Endothelial cell of umbilical vein (primary cell): ENCODE data around the gene RALB.
"Not testable (repeated sequence)": the region's sequence is repeated elsewhere in the genome, so short reads cannot be mapped to it uniquely, and the experiment has no call there.

Experiments used
- EZH2 ChIP-seq: IDR thresholded peaks from 2 replicates; pipeline ENCODE4 v1.6.1; 2012; ENCODE audit warnings: borderline replicate concordance, low read depth, mild to moderate bottlenecking, moderate library complexity, low read length, inconsistent platforms; ENCODE audit not compliant: severe bottlenecking
- FOS ChIP-seq: IDR thresholded peaks from 2 replicates; pipeline ENCODE4 v1.6.1; 2011; ENCODE audit warnings: mild to moderate bottlenecking, low read length, moderate library complexity, borderline replicate concordance; ENCODE audit not compliant: insufficient read depth
- GATA2 ChIP-seq: IDR thresholded peaks from 2 replicates; pipeline ENCODE4 v1.7.0; 2011; ENCODE audit warnings: low read depth, mild to moderate bottlenecking, moderate library complexity, mixed read lengths, low read length; ENCODE audit not compliant: insufficient read length, insufficient read depth
- JUN ChIP-seq: IDR thresholded peaks from 2 replicates; pipeline ENCODE4 v1.6.1; 2011; ENCODE audit warnings: borderline replicate concordance, low read depth; ENCODE audit not compliant: insufficient read length, insufficient read depth
- MYC ChIP-seq: IDR thresholded peaks from one replicate; pipeline ENCODE4 v1.6.1; 2011; ENCODE audit warnings: mild to moderate bottlenecking, low read depth, low read length
- POLR2A ChIP-seq: IDR thresholded peaks from 2 replicates; pipeline ENCODE4 v1.6.1; 2012; ENCODE audit warnings: low read depth, mild to moderate bottlenecking, control low read depth, low read length
- POLR2AphosphoS5 ChIP-seq: IDR thresholded peaks from 2 replicates; pipeline ENCODE4 v1.6.1; 2012; ENCODE audit warnings: low read depth, mild to moderate bottlenecking, control low read depth, low read length, moderate library complexity; ENCODE audit not compliant: insufficient read depth
- TF ChIP-seq, protein P1 (sequence below), 2 donors: IDR thresholded peaks; 1 replicate in 1 of 2; 2 replicates in 1 of 2; pipeline ENCODE4 v1.5.1; 2011; ENCODE audit warnings: low read length in 2 of 2, mild to moderate bottlenecking in 2 of 2, moderate library complexity in 2 of 2, control low read depth in 1 of 2, inconsistent platforms in 1 of 2, low read depth in 1 of 2; ENCODE audit not compliant: insufficient read depth in 1 of 2; ENCODE audit errors: extremely low read depth in 1 of 2
- TF ChIP-seq, protein P2 (sequence below): IDR thresholded peaks from 2 replicates; pipeline ENCODE4 v1.6.1; 2011; ENCODE audit not compliant: insufficient read depth, insufficient read length

DNA sequence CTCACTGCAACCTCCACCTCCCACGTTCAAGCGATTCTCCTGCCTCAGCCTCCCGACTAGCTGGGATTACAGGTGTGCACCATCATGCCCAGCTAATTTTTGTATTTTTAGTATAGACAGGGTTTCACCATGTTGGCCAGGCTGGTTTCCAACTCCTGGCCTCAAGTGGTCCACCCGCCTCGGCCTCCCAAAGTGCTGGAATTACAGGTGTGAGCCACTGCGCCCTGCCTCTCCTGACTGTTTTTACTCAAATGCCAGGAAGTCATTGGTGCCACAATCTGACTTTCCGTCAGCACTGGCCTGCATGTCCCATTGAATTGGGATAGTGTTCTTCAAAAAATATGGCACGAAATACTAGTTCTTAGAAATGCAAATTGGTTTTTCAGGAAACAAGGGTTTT lies 58.2 kb downstream of the RALB start:
- TF ChIP-seq, protein P1, sequence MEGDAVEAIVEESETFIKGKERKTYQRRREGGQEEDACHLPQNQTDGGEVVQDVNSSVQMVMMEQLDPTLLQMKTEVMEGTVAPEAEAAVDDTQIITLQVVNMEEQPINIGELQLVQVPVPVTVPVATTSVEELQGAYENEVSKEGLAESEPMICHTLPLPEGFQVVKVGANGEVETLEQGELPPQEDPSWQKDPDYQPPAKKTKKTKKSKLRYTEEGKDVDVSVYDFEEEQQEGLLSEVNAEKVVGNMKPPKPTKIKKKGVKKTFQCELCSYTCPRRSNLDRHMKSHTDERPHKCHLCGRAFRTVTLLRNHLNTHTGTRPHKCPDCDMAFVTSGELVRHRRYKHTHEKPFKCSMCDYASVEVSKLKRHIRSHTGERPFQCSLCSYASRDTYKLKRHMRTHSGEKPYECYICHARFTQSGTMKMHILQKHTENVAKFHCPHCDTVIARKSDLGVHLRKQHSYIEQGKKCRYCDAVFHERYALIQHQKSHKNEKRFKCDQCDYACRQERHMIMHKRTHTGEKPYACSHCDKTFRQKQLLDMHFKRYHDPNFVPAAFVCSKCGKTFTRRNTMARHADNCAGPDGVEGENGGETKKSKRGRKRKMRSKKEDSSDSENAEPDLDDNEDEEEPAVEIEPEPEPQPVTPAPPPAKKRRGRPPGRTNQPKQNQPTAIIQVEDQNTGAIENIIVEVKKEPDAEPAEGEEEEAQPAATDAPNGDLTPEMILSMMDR (IDR thresholded peaks at IDR 0.05; ENCODE audit: extremely low read depth in 1 of 2, insufficient read depth in 1 of 2, low read depth in 1 of 2, low read length in 2 of 2): not testable (repeated sequence)
- TF ChIP-seq POLR2AphosphoS5, POLR2A, MYC, EZH2, JUN, FOS, GATA2: not testable (repeated sequence)
- TF ChIP-seq, protein P2, sequence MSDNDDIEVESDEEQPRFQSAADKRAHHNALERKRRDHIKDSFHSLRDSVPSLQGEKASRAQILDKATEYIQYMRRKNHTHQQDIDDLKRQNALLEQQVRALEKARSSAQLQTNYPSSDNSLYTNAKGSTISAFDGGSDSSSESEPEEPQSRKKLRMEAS: not testable (repeated sequence)
